Activated CD4-positive, CD25-positive, alpha-beta regulatory T cell treated with anti-CD3 and anti-CD28 coated beads, Interleukin-2, amount 50 U/mL, for 24 hours (primary cell): ENCODE results near the gene FGGY.

Source experiments
- ATAC-seq, 2 donors: fragments of 150-1000 bp; cut with Tn5 transposase; one replicate each; pipeline ENCODE4 v1.10.0; 2021; ENCODE audit warnings: mild to moderate bottlenecking in 1 of 2, moderate library complexity in 1 of 2

The FGGY gene

GRCh38 chr1:59664166-59664565 lies 367.3 kb downstream of the FGGY start:
- ATAC-seq, result no peak

GRCh38 chr1:59666106-59666505 lies 369.2 kb downstream of the FGGY start:
- no peak for ATAC-seq

GRCh38 chr1:59667020-59667419 lies 370.1 kb downstream of the FGGY start:
- no peak for ATAC-seq

GRCh38 chr1:59669752-59670312 lies 372.9 kb downstream of the FGGY start:
- no peak for ATAC-seq

GRCh38 chr1:59670662-59671061 lies 373.8 kb downstream of the FGGY start:
- ATAC-seq, result no peak

GRCh38 chr1:59671066-59671952 lies 374.4 kb downstream of the FGGY start:
- ATAC-seq, result no peak

GRCh38 chr1:59671953-59672305 lies 375.0 kb downstream of the FGGY start:
- no peak for ATAC-seq

- ATAC-seq, result no peak
Measured at GRCh38 chr1:59672851-59673572, 376.1 kb downstream of the FGGY start.

GRCh38 chr1:59673573-59674450 lies 376.9 kb downstream of the FGGY start:
- no peak for ATAC-seq

- ATAC-seq, result no peak
Measured at GRCh38 chr1:59674595-59674994, 377.7 kb downstream of the FGGY start.

- ATAC-seq, result no peak
Measured at GRCh38 chr1:59675936-59676335, 379.0 kb downstream of the FGGY start.

GRCh38 chr1:59678040-59678439 lies 381.1 kb downstream of the FGGY start:
- no peak for ATAC-seq

- ATAC-seq, result no peak
Measured at GRCh38 chr1:59678493-59679228, 381.8 kb downstream of the FGGY start.

- no peak for ATAC-seq
Measured at GRCh38 chr1:59680044-59680443, 383.1 kb downstream of the FGGY start.

GRCh38 chr1:59682396-59683080 lies 385.6 kb downstream of the FGGY start:
- ATAC-seq, result no peak

GRCh38 chr1:59683197-59683596 lies 386.3 kb downstream of the FGGY start:
- ATAC-seq, result no peak

GRCh38 chr1:59684698-59685097 lies 387.8 kb downstream of the FGGY start:
- no peak for ATAC-seq

- no peak for ATAC-seq
Measured at GRCh38 chr1:59685101-59685500, 388.2 kb downstream of the FGGY start.

- ATAC-seq, result no peak
Measured at GRCh38 chr1:59685666-59686065, 388.8 kb downstream of the FGGY start.

GRCh38 chr1:59686170-59686569 lies 389.3 kb downstream of the FGGY start:
- no peak for ATAC-seq

- ATAC-seq, result no peak
Measured at GRCh38 chr1:59686574-59686973, 389.7 kb downstream of the FGGY start.
